GM18907 (cell line): ENCODE results near the gene THAP12.
"Not testable (repeated sequence)": the region's sequence is repeated elsewhere in the genome, so short reads cannot be mapped to it uniquely, and the experiment has no call there.

Experiments used
- ATAC-seq: cut with Tn5 transposase; IDR thresholded peaks from one replicate; pipeline ENCODE4 v1.9.1; 2021; ENCODE audit warnings: mild to moderate bottlenecking, moderate library complexity; ENCODE audit not compliant: unreplicated experiment

THAP12 gene

GRCh38 chr11:76329084-76329648, 51.8 kb downstream of the THAP12 start:
- ATAC-seq: no peak

DNA sequence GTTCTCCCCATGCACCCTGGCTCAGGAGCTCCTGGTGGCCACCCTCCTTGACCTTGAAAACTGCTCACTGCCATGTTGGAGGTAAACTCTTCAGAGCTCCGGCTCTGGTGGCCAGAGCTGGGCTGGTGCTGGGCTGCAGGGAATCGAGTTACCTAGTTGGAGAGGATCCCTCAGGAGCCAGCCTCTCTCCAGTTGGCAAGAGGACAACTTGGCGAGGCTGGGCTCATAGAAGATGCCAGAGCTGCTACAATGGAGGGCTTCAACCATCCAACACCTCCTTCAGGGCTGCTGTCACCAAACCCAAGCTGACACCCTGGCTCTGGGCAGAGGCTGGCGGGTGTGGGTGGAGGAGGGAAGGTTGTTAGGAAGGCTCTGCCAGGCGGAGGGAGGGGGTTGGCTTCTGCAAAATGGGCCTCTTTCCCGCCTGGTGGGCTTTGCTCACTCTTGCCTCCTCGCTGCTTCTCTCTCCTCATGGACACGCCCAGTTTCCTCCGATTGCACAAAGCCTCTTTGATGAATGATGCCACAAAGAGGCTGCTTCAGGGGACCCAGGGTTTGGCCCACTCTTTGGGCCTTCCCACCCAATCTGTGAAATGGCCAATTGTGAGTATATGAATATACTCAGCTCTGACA, 53.1 kb downstream of the THAP12 start:
- no peak for ATAC-seq

DNA sequence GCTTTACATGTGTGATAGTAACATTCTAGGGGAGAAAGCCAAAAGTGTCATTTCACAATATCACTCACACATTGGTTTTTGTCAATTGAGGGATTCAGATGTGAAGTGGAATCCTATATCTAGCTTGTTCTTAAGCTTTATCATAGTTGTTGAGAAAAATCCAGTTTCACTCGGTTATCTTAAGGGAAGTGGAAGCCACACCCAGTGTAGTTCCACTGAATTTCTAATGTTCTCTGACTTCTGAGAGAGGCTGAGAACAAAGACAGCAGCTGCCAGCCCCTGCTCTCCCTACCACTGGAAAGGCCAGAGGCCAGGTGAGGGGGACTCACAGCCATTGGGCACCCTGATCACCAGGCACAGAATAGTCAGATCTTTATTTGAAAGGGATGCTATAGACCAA, 53.7 kb downstream of the THAP12 start:
- no peak for ATAC-seq

DNA sequence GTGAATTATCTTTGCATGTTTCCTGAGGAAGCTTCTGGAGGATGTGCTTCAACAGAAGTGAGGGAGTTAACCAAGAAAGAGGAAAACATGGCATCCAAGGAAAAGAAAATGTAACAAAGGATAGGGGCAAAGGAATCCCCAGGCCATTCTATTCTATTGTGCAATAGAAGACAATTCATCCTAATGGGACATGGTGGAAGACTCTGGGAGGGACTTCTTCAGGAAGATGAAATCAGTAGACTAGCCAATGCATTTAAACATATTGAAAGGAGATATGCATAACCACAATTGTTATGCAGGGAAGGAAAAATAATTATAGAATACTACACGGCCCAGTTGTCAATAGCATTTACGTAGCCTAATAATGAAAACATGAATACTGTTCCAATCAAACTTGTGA, 55.7 kb downstream of the THAP12 start:
- ATAC-seq: no peak

GRCh38 chr11:76323804-76324203, 57.1 kb downstream of the THAP12 start:
- ATAC-seq: no peak

DNA sequence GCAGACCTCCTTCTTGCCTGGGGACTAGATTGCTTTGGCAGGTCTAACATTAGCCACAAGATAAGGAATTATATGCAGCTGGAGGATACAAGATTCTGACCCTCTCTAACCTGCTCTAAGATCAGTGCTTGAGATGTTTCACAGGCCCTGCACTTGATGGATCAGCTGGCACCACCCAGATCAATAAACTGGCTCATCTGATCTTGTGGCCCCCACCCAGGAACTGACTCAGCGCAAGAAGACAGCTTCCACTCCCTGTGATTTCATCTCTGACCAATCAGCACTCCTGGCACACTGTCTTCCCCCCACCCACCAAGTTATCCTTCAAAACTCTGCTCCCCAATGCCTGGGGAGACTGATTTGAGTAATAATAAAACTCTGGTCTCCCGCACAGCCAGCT, 57.6 kb downstream of the THAP12 start:
- not testable (repeated sequence) for ATAC-seq

GRCh38 chr11:76322942-76323341, 58.0 kb downstream of the THAP12 start:
- no peak for ATAC-seq

DNA sequence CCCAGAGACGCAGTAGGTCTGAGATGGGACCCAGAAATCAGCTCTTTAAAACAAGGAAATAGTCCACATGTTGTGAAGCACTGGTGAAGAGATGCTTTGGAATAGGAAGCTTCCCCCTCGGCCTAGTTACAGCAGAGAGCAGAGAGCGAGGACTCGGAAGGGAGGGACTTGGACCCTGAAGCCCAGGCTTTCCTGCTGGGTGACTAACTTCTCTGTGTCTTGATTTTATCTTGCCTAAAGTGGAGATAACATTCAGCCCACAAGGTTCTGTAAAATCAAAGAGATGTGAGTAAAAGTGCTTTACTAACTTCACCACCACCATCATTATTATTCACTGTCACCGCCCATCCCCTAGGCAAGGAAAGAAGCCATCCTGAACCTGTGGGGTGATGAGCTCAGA, 58.4 kb downstream of the THAP12 start:
- ATAC-seq: no peak

- no peak for ATAC-seq
Observed at GRCh38 chr11:76321820-76322524, 59.0 kb downstream of the THAP12 start.

GRCh38 chr11:76321340-76321739, 59.6 kb downstream of the THAP12 start:
- no peak for ATAC-seq

- no peak for ATAC-seq
Observed at GRCh38 chr11:76320929-76321328, 60.0 kb downstream of the THAP12 start.

GRCh38 chr11:76319798-76320197, 61.1 kb downstream of the THAP12 start:
- not testable (repeated sequence) for ATAC-seq

DNA sequence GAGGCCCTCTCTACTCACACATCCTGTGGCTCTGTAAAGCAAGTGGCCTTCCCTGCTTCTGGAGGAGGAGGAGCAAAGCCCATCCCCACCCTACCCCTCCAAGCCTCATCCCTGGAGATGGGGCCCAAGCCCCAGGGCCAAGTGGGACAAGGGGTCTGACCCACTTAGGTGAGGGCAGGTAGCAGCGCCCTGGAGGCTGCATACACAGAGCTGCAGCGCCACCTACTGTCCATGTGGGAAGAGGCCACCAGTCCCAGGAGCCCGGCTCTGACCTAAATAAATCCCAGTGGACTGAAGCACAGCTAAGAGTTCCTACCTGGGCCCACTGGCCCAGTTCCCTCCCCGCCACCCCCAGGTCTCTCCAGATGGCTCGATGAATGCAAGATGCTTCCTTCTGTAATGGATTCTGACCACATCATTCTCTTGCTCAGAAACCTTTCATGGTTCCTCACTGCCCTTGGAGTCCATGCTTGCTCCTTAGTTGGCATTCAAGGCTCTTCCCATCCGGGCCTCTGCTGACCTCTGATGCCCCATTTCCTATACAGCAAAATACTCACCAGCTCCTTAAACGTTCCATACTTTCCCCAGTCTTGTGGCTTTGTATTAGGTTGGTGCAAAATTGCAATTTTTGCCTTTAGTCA, 62.1 kb downstream of the THAP12 start:
- no peak for ATAC-seq

- no peak for ATAC-seq
Observed at GRCh38 chr11:76317296-76317695, 63.6 kb downstream of the THAP12 start.

- no peak for ATAC-seq
Observed at GRCh38 chr11:76316726-76317125, 64.2 kb downstream of the THAP12 start.

- ATAC-seq: no peak
Observed at GRCh38 chr11:76315182-76315853, 65.6 kb downstream of the THAP12 start.

- ATAC-seq: no peak
Observed at GRCh38 chr11:76314741-76315090, 66.2 kb downstream of the THAP12 start.

DNA sequence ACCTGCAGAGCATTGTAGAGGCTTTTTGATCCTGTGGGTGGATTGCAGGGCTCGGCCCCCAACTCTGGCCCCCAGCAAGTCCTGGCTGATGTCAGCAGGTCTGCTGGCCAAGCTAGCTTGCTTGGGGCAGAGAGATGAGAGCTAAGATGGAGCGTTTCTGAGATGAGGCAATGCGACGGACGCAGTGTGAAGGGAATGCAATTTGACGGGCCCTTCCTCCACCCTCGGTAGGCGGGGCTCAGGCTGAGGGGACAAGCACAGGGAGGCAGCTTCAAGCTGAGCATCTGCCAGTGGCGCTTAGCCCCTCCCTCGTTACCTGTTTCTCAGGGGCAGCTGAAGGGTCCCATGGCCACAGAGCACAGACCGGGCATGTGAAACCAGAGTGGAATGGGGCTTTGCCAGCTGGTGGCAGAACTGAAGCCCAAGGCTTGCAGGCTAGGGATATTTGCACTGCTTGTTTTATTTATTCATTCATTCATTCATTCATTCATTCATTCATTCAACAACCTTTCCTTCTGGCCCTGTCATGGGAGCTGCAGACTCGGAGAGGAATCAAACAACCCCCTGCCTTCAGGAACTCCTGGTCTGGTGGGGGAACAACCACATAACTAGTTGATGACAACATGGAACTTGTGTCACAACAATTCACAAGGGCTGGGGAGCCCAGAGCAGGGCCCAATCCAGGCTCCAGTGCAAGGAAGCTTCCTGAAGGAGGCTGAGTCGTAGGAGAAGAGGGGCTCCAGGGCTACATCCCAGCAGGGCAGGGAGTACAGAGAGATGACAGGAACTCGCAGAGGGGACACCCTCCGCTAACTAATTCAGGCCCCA, 66.8 kb downstream of the THAP12 start:
- ATAC-seq: no peak

GRCh38 chr11:76313271-76313670, 67.7 kb downstream of the THAP12 start:
- no peak for ATAC-seq

DNA sequence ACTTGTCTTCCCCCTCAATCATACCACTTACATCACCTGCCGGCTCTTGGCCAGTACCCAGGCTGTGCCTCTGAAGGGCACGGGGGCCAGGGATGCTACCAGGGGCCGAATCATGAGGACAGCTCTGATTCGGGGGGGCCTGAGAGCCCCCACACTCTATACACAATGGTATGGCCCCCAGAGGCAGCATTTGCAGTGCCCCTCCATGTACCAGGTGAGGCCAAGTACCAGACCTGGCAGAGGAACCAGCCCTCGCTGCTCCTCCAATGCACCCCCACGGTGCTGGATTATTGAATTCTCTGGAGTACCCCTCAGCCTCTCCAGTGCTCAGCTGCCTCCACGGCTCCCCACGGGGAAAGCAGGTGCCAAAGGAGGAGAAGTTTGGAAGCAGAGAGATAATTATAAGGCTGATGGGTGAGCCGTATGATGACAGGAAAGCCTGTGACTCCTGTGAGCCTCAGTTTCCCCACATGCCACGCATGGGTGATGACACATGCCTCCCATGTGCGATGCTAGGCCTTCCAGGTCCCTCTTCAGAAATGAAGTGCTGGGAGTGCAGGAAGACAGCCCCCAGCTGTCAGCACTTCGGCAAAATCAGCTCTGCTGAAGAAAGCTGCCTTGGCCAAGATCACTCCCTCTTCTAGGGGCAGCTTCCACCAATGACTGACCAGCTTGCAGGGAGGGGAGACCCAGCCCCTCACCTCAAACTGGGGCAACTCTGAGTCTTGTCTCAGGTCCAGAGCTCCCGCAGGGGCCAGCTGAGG, 69.9 kb downstream of the THAP12 start:
- no peak for ATAC-seq
